Left lobe of liver (tissue), 2 donors: ENCODE data around the gene MRPS7. TPM values are rescaled to one million over a fixed set of nuclear protein-coding genes. Genes with fewer than 3 reads are reported as not detected.
"Not testable (repeated sequence)": the region's sequence is repeated elsewhere in the genome, so short reads cannot be mapped to it uniquely, and the experiment has no call there.

Experiments used
- ATAC-seq: fragments of 200-7000 bp; cut with Tn5 transposase; one replicate; pipeline ENCODE4 v1.9.1; 2020; ENCODE audit warnings: mild to moderate bottlenecking, moderate library complexity
- DNase-seq: peaks from one replicate; pipeline ENCODE4 v3.0.0-alpha.2; 2020; ENCODE audit warnings: low spot score
- total RNA-seq: library from RNA; stranded (reverse); gene quantifications from one replicate; pipeline ENCODE4 v1.2.1, GENCODE V29; 2021
- donor health status: DM: no; HTN: no; CAD: no; lungs with moderate emphysema.
- donor health status: DM: no; HTN: yes; CAD: no.

Gene MRPS7
- total RNA-seq, 1 donor from 2014 or later = 36.1 TPM

GRCh38 chr17:75270966-75271232 lies 9.2 kb downstream of the MRPS7 start, which contains the start of gene MIF4GD:
Gene MIF4GD, minus strand, starts transcription at chr17:75271231. Its CDS starts 1,036 bp downstream, at chr17:75270195.
- no peak for DNase-seq

DNA sequence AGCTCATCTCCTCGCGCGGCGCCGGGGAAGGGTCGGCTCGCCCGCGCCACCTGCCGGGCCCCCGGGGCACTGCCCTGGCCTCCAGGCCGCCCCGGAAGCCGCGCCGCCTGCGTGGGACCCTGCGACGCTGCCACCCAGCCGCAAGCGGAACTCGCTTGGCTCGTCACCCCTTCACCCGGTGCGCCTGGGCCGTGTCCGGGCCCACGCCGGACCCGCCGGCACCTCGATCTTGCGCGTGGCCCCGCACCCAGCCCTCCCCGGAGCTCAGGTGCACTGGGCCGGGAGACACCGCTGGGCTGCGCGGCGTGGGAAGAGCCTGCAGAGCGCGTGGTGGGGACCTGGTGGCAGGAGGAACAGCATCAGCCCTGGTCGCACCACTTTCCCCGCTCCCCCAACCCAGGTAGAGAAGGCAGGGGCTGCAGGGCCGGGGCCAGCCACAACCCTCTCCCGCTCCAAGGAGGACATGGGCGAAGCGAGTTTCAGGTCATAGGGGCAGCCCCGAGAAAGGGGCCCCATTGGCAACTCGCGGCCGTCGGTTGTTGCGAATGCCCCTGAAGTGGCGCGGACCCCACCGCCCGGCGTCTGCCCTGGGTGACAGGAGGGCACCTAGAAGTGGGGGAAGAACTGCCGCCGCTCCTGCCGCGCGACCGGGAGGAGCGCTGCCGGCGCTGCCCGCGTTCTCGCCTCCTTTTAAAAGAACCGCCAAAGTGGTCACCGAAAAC lies 9.7 kb downstream of the MRPS7 start:
- peak; percentile 83 for DNase-seq
- peak; percentile 88 for ATAC-seq

More at GRCh38 chr17:75270966-75271232, 9.2 kb downstream of the MRPS7 start, which contains the start of gene MIF4GD:
- no peak for ATAC-seq

- no peak for ATAC-seq
- DNase-seq = peak; percentile 51
These were observed 10.5 kb downstream of the MRPS7 start for GRCh38 chr17:75271955-75272847.

DNA sequence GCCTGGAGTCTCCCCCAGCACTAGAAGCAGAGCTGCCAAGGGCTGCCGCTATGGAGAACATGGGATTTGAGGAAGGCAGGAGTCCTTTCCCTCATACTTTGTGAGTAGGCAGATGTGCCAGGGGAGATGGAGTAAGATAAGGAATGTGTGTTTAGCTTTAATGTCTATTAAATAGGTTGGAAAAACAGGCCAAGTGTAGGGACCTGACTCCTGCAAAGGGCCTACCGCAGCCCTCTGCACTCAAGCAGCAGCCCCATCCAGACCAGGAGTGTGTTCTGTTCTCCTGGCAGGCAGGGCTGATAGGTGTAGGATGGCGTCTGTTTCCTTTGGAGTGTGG lies 11.1 kb downstream of the MRPS7 start:
- ATAC-seq (no peak), DNase-seq (no peak)

- no peak for ATAC-seq
These were observed 12.5 kb downstream of the MRPS7 start for GRCh38 chr17:75273977-75274708.

DNA sequence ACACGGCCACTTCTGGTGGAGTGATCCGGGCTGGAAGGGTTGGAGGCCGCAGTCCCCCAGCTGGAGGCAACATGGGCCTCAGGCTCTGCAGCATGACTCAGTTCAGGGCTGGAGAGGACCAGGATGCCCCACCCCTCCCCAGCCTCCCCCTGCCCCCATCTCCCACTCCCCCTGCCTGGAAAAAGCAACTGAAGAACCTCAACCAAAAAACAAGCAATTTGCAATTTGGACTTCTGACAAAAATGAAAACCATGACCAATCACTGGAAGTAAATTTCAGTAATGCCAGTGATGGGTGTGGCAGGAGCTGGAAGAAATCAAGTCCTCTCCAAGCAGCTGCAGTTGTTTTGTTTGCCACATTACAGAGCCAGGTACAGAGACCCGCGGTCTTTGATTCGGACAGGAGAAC lies 16.0 kb downstream of the MRPS7 start:
- DNase-seq (no peak), ATAC-seq (no peak)

More at GRCh38 chr17:75273977-75274708, 12.5 kb downstream of the MRPS7 start:
- DNase-seq = no peak

DNA sequence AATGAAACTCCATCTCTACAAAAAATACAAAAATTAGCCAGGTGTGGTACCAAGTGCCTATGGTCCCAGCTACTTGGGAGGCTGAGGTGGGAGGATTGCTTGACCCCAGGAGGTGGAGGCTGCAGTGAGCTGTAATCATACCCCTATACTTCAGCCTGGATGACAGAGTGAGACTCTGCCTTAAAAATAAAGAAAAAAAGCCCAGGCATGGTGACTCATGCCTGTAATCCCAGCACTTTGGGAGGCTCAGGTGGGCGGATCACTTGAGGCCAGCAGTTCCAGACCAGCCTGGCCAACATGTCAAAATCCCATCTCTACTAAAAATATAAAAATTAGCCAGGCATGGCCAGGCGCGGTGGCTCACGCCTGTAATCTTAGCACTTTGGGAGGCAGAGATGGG lies 18.5 kb downstream of the MRPS7 start:
- not testable (repeated sequence) for DNase-seq, ATAC-seq

GRCh38 chr17:75285123-75285522 lies 23.4 kb downstream of the MRPS7 start:
- DNase-seq (no peak), ATAC-seq (no peak)

DNA sequence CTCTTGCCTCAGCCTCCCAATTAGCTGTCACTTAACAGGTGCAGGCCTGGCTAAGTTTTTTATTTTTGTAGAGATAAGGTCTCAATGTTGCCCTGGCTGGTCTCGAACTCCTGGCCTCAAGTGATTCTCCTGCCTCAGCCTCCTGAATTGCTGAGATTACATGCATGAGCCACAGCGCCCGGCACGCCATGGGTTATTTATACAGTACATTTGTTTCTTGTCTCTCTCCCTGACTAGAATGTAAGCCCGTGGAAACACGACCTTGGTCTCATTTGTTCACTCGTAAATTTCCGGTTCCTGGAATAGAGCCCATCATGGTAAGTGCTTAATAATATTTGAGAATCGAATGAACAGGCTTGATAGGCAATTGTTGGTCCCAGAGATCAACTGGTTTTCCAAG lies 25.5 kb downstream of the MRPS7 start:
- DNase-seq = no peak
- ATAC-seq = no peak

DNA sequence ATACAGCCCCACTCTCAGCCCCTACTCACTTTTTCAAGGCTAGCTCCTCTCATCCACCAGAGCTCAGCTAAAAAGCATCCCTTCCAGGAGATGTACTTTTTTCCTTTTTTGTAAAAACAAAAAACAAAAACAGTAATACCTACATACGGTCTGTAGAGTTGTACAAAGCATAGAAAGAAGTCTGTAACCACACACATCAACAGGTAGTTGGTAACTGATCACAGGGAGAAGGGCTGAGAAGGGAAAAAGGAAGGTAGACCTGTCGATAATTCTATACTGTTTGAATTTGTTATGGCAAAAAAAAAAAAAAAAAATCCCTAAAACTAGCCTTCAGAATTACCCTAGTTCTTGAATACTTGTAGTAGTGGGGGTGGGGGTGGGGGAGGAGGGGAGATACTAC lies 26.7 kb downstream of the MRPS7 start:
- DNase-seq = no peak
- no peak for ATAC-seq

DNA sequence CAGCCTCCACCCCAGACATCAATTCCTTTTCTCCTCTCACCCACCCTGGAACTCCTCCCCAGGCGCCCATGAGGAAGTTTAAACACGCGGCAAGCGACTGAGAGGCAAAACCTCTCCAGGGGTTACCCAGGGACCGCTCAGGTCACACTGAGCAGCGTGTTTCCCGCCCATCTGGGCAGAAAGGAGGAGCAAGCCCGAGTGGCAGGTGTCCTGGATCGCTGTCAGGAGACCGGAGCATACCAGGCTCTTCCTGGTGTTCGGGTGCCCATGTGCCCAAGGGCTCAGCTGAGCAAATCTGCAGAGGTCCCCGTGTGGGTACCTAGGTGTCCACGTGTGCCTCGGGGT lies 27.1 kb downstream of the MRPS7 start:
- DNase-seq = no peak
- peak; percentile 67 for ATAC-seq

- ATAC-seq (peak; percentile 94), DNase-seq (peak; percentile 99)
These were observed 27.6 kb downstream of the MRPS7 start, which contains the start of gene SLC25A19 for GRCh38 chr17:75289115-75289831. Gene SLC25A19, minus strand, starts transcription at chr17:75289433. Its CDS starts 2,669 bp downstream, at chr17:75286764.

DNA sequence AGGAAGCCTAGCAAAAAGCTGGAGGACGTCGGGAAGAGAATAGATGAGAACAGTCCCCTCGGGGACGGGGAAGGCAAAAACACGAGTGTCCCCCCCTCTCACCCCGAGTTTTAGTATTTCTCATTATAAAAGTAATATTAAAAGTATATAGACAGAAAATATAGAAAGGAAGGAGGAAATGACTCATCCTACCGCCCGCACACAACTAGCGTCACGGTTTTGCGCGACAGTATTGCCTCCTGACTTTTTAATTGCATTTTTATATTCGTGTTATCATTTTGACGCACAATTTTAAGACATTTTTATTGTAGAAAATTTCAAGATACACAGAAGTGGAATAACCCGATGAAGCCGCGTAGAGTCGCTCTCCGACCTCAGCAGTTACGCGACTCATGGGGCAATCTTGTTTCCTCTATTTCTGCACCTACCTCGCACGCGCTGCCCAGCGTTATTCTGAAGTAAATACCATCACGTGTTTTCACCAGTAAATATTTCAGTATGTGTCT lies 28.2 kb downstream of the MRPS7 start:
- ATAC-seq (peak; percentile 55), DNase-seq (peak; percentile 72)

GRCh38 chr17:75292810-75293448 lies 31.2 kb downstream of the MRPS7 start:
- not testable (repeated sequence) for DNase-seq

GRCh38 chr17:75295201-75296158 lies 33.8 kb downstream of the MRPS7 start:
- DNase-seq (no peak), ATAC-seq (peak; percentile 39)

More at GRCh38 chr17:75292810-75293448, 31.2 kb downstream of the MRPS7 start:
- not testable (repeated sequence) for ATAC-seq

GRCh38 chr17:75300280-75300679 lies 38.6 kb downstream of the MRPS7 start:
- no peak for ATAC-seq
- DNase-seq = no peak

DNA sequence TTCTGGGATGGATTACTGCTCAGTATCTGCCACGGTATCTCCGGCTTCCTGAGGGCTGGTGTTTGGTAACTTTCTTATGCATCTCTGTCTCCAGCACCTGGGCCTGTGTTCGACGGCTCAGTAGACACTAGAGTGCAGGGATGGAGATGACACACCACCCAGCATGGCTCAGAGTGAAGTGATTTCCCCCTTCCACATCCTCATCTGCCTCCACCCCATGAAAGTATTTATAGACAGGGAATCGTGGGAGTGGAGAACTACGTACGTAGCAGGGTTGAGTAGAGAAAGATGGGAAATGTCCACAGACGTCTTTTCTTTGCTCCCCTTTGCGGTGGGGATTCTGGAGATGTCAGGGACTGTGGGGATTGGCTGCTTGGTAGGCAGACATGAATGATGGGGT lies 39.4 kb downstream of the MRPS7 start:
- no peak for ATAC-seq
- DNase-seq = no peak

GRCh38 chr17:75301502-75302206 lies 40.0 kb downstream of the MRPS7 start:
- DNase-seq = no peak
- ATAC-seq = no peak
